ENCODE results near the gene PLCG2. TPM values are rescaled to one million over a fixed set of nuclear protein-coding genes. Genes with fewer than 3 reads are reported as not detected.
"Not testable (repeated sequence)": the region's sequence is repeated elsewhere in the genome, so short reads cannot be mapped to it uniquely, and the experiment has no call there.

Gene PLCG2
- total and polyA plus RNA-seq, 3 donors from 2014 or later = 6.8 to 11.3 (median 8.0) TPM

DNA sequence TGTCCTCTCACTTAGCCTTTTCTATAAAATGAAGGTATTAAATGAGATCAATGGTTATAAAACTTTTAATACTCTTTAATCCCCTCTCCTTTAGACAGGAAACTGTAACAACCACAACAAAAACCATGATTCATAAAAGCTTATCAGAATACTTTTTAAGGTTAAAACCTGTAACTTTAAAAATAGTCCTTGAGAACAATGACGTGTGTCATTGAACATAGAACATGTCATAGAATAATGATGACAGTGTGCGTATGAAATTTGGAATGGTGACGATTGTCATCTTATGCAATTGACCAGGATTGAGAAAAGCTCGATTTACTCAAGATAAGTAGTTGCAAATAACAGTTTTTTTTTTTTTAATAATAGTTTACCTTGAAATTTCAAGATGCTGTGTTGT lies 94.1 kb downstream of the PLCG2 start:
- intact Hi-C loops (cut with DNase I; ENCODE audit: low total_unique reads) = no loop called here
- TF ChIP-seq POLR2A (IDR thresholded peaks at IDR 0.05) = no peak
- Histone ChIP-seq H3K36me3 (ENCODE audit: low read depth, missing control alignments) (no peaks in the 10 kb centered on the region), H3K9me3 (no peaks in the 10 kb centered on the region), H3K27me3 (no peaks in the 10 kb centered on the region), H3K4me3 (no peak overlapping the region), H3K27ac (no peak overlapping the region), H3K4me1 (no peaks in the 10 kb centered on the region)
- no peak for DNase-seq
- 75 to 78% methylated on average over 4 of the region's 4 CpGs for WGBS, 2 donors

GRCh38 chr16:81873843-81874752 lies 95.0 kb downstream of the PLCG2 start:
- Histone ChIP-seq H3K27me3 (no peaks in the 10 kb centered on the region), H3K4me1 (no peaks in the 10 kb centered on the region), H3K4me3 (no peak overlapping the region), H3K36me3 (ENCODE audit: low read depth, missing control alignments) (no peaks in the 10 kb centered on the region), H3K27ac (no peak overlapping the region), H3K9me3 (no peaks in the 10 kb centered on the region)
- WGBS, 2 donors = 33 to 43% methylated on average over 6 of the region's 6 CpGs
- peak; percentile 53 for DNase-seq
- TF ChIP-seq CTCF (IDR thresholded peaks at IDR 0.05) (peak; percentile 50 to 72 (median 51)), POLR2A (IDR thresholded peaks at IDR 0.05) (no peak)
- intact Hi-C loops (cut with DNase I; ENCODE audit: low total_unique reads) = no loop called here

DNA sequence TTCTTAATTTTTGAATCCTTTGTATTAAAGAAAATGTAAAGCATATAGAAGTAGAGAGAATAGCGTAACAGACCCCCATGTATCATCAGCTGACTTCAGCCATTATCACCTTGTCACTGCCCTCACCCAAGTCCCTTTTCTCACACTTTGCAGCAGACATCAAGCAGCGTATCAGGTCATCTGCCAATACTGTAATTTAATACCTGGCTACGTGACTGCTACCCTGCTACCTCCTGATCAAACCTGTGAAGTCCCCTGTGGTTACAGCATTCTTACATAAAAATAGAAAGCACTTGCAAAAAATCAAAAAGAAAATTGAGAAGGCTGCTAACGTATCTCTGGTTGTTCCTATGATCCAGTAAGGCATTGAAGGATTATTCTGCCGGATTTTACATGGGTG lies 96.4 kb downstream of the PLCG2 start:
- Histone ChIP-seq H3K9me3 (no peaks in the 10 kb centered on the region), H3K36me3 (ENCODE audit: low read depth, missing control alignments) (no peaks in the 10 kb centered on the region), H3K4me3 (no peak overlapping the region), H3K4me1 (no peaks in the 10 kb centered on the region), H3K27me3 (no peaks in the 10 kb centered on the region), H3K27ac (no peak overlapping the region)
- TF ChIP-seq POLR2A (IDR thresholded peaks at IDR 0.05) = no peak
- no peak for TF ChIP-seq CTCF (IDR thresholded peaks at IDR 0.05)
- no peak for DNase-seq
- WGBS, 2 donors = 78 to 80% methylated on average over 5 of the region's 5 CpGs
- intact Hi-C loops (cut with DNase I; ENCODE audit: low total_unique reads) = no loop called here

DNA sequence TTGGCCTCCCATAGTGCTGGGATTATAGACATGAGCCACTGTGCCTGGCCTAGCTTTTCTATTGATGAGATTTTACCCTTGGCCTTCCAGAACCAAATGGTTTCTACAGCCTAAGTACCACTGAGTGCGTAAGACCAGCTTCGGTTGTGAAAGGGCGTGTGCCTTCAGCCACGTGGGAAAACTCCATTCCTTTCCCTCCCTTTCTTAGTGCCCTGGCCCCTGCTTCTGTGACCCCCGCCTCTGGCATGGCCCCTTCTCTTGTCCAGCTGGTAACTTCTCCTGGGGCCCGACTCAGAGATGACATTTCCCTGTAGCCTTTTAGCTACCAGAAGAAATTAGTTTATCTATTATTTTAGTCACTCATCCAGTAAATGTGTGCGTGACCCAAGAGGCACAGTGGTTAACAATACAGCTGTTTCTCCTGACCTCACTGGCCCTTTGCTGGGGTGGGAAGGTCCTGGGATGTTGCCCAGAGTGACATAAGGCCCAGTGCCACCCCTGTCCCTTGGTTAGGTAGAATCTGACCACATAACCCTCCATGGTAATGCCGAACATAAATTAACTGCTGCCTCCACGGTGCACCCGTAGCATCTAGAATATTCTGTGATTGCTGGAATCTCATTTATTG lies 97.3 kb downstream of the PLCG2 start:
- no peaks in the 10 kb centered on the region for H3K27me3 ChIP-seq
- WGBS, 2 donors = 77 to 87% methylated on average over 10 of the region's 10 CpGs
- no peak overlapping the region for H3K4me3 ChIP-seq
- DNase-seq = no peak
- no peak overlapping the region for H3K27ac ChIP-seq
- no peaks in the 10 kb centered on the region for H3K9me3 ChIP-seq
- H3K36me3 ChIP-seq (ENCODE audit: low read depth, missing control alignments) = no peaks in the 10 kb centered on the region
- TF ChIP-seq POLR2A (IDR thresholded peaks at IDR 0.05) (no peak), CTCF (IDR thresholded peaks at IDR 0.05) (no peak)
- no peaks in the 10 kb centered on the region for H3K4me1 ChIP-seq
- intact Hi-C loops (cut with DNase I; ENCODE audit: low total_unique reads) = no loop called here

DNA sequence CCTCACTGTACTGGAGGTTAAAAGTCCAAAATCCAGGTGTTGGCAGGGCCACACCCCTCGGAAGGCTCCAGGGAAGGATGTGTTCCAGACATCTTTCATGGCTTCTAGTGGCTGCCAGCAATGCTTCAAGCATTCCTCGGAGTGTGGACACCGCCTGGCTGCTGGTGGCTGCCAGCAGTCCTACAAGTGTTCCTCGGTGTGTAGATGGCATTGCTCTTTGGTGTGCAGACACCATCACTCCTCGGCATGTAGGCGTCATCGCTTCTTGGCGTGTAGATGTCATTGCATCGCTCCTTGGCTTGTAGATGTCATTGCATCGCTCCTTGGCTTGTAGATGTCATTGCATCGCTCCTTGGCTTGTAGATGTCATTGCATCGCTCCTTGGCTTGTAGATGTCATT lies 98.4 kb downstream of the PLCG2 start:
- H3K27me3 ChIP-seq; H3K36me3 ChIP-seq (ENCODE audit: low read depth, missing control alignments); intact Hi-C loops (cut with DNase I; ENCODE audit: low total_unique reads); H3K4me3 ChIP-seq; H3K27ac ChIP-seq; H3K4me1 ChIP-seq; H3K9me3 ChIP-seq; DNase-seq: not testable (repeated sequence)
- WGBS, 2 donors = 93% methylated on average over 11 to 12 of the region's 12 CpGs
